Stimulated activated CD8-positive, alpha-beta memory T cell treated with anti-CD3 and anti-CD28 coated beads, Interleukin-2, amount 100 ng/mL, for 1 hour (primary cell): ENCODE results near the gene IDH2.

Source experiments
- DNase-seq, 2 donors: peaks; one replicate each; pipeline ENCODE4 v3.0.0-alpha.2; 2020; ENCODE audit warnings: low read depth in 2 of 2

IDH2 gene

DNA sequence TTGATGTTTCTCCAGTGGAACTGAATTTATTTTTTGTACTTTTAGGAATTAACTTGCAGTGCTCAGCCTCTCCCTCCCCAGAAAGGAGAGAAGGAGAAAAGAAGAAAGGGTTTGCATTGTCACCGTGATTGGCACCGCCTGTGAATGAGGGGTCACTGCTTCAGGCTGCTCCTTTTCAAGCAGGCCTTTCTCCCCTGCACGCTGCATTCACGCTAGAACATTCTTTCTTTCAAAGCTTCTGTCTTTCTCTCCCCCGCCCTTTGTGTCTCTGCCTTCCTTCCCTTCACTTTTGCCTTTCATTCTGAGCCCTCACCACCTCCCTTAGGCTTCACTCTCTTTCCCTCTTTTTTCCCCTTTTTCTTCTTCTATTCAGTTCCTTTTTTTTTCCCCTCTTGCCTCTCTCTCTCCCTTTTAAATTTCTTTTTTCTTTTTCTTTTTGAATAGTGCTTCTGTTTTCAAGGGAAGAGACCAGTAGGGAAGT is 58.7 kb downstream of the IDH2 start:
- DNase-seq, result no peak

- no peak for DNase-seq
These were observed 59.3 kb downstream of the IDH2 start for GRCh38 chr15:90042766-90043529.

DNA sequence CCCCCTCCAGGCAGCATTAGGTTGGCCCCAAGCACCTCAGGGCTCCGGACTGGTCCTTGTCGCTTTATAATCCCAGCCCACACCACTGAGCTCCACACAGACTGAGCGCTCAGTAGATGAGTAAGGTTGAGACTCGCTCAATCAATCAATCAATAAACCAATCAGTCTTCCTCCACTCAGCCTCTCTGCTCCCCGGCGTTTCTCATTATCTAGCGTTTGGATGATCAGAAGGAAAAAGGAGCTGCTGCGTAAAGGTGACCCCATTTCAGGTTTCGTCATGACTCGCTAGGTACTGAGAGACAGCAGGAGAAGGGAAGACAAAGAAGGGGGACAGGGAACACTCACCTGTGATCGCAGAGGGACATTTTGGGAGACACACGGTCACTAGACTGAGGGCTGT is 59.9 kb downstream of the IDH2 start:
- no peak for DNase-seq

DNA sequence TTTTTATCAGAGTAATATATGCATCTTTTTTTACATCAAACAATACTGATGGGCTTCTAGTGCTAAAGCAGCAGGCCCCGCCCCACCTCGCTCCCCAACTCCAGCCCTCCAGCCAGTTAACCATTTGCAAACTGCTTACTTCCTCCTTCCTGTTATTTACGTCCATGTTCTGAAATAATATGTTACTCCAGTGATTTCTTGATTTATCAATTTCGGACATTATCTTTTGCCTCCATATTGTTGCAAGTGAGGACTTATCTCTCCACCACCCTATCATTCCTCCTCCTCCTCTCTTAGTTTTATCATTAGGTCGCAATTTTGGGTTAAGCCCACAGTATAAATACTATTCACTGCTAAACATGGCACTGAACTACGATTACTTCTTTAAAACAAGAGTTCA is 61.6 kb downstream of the IDH2 start:
- DNase-seq, result no peak

- no peak for DNase-seq
These were observed 62.3 kb downstream of the IDH2 start for GRCh38 chr15:90039996-90040395.

DNA sequence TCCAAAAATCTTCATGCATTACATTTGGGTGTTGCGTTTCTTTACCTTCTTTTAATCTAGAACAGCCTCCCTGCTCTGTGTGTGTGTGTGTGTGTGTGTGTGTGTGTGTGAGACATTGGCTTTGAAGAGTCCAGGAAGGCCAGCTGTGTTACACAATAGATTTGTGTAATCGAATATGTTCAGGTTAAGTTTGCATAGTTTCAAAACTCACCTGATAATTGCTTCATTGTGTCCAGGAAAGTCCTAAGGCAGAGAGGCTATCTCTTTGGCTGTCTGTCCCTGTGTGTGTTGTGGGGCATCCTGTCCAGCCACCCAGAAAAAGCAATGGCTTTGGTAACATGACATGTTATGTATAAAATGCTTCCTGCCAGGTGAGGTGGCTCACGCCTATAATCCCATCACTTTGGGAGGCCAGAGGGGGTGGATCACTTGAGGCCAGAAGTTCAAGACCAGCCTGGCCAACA is 63.6 kb downstream of the IDH2 start:
- no peak for DNase-seq

DNA sequence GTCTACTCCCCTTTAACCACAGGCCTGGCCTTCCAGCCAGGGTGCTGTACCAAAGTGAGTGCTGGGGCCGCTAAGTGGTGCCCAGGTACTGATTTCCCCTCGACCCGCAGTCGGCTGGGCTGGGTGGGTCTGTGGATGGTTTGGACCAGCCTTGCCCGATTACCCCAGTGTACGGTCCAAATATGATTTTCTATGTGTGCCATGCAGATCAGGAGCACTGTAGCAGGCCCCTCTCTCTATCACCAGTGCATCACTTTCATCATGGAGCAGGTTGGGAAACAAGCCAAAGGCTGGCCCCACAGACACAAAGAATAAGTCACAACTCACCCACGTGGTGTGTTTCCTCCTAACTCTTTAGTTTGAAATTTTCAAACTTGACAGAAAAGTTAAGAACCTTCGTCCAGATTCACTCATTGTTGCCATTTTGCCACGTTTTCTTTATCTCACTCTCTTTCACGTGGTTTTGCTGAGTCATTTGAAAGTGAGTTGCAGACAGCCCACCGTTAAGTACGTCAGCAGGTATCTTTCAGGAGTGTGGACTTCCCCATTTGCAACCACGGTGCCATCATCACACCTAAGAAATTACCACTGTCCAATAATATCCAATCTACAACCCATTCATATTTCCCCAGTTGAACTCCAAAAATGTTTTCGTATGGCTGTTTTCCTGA is 64.2 kb downstream of the IDH2 start:
- no peak for DNase-seq

DNA sequence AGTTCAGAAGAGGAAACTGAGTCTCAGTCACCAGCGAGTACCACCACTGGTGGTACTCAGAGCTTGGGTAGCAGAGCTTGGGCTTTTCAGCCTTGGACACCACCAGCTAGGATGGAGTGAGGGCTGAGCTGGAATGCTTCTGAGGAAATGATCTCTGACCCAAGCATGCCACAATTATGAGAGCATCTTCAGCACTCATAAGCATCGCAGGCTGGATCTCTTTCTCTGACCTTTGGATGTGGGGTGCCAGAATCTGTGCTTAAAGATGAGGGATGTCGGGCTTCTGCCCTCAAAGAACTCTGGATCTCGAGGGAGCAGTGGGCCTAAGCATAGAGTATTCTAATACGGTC is 64.8 kb downstream of the IDH2 start:
- DNase-seq, result no peak

GRCh38 chr15:90036806-90037510 is 65.3 kb downstream of the IDH2 start:
- no peak for DNase-seq

DNA sequence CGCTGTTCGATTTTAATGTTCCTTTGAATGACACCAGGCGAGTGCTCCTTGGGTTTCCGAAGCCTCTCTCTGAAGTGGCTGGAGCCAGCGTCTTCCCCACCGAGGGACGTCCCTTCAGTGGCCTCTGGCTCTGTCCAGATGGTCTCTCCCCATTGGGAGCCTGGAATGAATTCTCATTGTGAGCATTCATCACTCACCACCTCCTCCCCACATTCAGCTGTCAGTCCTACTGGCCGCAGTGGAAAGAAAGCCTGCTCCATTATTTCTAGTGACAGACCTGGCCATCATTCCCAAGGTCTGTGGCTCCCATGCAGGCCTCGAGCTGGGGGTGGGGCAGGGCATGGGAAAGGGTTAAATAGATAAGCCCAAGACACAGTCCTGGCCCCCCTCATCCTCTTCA is 65.9 kb downstream of the IDH2 start:
- DNase-seq, result no peak

GRCh38 chr15:90035840-90036230 is 66.4 kb downstream of the IDH2 start:
- DNase-seq, result no peak

- DNase-seq, result no peak
These were observed 67.0 kb downstream of the IDH2 start for GRCh38 chr15:90035095-90035839.

DNA sequence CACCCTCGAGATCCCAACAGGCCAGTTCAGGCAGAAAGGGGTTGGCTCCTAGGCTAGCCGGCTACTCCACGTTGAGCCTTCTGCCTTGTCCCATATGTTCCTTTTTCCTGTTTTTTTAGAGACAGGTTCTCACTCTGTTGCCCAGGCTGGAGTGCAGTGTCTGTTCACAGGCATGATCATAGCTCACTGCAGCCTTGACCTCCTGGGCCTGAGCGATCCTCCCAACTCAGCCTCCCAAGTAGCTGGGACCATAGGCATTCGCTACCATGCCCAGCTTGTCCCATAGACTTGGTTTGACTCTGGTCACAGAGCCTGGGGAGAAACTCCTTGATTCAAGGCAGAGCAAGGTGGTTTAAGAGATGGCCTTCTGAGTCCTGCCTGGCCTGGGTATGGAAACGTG is 68.8 kb downstream of the IDH2 start:
- DNase-seq, result no peak
